GM10266 (cell line): ENCODE results near the gene LRRC4C.

Experiments used
- DNase-seq: peaks from one replicate; pipeline ENCODE4 v3.0.0; 2012; ENCODE audit errors: extremely low spot score
- TF ChIP-seq, protein P1 (sequence below): IDR thresholded peaks from 2 replicates; pipeline ENCODE4 v1.5.1; 2012; ENCODE audit warnings: mild to moderate bottlenecking, low read depth; ENCODE audit not compliant: control insufficient read depth, insufficient read depth; ENCODE audit errors: missing control alignments

LRRC4C gene

DNA sequence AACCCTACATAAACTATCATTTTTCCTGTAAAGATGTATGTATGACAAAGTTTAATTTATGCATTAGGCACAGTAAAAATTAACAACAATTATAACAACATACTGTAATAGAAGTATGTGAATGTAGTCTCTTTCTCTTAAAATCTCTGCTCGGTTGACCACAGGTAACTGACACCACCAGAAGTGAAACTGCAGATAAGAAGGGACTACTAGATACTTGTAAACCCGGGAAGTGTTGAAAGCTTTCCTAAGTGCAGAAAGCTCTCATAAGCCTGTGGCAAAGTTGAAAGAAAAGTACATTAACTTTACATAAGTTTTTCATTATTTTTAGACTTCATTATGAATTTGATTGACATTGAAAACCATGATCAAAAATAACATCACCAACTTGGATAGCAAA lies 1173.3 kb downstream of the LRRC4C start:
- TF ChIP-seq, protein P1, sequence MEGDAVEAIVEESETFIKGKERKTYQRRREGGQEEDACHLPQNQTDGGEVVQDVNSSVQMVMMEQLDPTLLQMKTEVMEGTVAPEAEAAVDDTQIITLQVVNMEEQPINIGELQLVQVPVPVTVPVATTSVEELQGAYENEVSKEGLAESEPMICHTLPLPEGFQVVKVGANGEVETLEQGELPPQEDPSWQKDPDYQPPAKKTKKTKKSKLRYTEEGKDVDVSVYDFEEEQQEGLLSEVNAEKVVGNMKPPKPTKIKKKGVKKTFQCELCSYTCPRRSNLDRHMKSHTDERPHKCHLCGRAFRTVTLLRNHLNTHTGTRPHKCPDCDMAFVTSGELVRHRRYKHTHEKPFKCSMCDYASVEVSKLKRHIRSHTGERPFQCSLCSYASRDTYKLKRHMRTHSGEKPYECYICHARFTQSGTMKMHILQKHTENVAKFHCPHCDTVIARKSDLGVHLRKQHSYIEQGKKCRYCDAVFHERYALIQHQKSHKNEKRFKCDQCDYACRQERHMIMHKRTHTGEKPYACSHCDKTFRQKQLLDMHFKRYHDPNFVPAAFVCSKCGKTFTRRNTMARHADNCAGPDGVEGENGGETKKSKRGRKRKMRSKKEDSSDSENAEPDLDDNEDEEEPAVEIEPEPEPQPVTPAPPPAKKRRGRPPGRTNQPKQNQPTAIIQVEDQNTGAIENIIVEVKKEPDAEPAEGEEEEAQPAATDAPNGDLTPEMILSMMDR, result no peak
- DNase-seq, result no peak

DNA sequence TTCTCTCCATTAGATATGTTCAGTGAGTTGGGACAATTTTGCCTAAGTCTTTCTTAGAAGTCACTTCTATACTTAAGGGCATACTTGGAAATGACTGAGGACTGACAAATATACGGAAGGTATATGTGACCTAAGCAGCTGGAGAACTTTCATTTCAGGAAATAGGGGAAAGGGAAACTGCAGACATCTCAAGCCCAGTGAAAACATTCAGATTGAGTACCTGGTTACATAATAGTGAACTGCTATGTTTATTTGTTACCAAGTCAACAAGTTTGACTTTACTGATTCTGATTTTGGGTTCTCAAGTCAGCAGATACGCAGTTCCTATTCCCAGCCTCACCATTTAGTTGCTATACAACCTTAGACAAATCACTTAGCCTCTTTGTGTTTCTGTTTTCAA lies 1173.9 kb downstream of the LRRC4C start:
- no peak for DNase-seq
- TF ChIP-seq, protein P1, result no peak

DNA sequence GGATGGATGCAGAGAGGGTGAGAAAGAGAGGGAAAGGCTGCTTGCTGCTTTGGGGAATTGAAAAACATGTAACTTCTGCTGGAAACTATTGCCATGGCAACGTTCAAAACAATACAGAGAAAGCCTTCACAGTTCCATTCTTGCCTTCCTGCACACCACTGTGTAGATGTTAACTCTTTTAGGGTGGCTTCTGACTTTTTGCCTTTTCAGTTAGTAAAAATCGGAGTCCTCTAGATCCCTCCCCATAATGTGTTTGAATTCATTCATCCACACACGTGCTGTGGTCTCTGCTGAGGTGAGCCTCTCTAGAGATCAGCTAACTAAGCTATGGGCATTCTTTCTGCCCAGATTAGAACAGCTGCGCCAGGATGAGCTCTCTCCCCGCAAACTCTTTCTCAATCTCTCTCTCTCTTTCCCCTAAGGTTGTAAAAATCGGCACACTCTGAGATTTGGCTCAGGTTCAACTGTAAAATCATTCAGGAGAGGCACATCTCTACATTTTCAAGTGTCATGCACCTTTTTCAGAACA lies 1178.3 kb downstream of the LRRC4C start:
- no peak for DNase-seq
- TF ChIP-seq, protein P1, result no peak

DNA sequence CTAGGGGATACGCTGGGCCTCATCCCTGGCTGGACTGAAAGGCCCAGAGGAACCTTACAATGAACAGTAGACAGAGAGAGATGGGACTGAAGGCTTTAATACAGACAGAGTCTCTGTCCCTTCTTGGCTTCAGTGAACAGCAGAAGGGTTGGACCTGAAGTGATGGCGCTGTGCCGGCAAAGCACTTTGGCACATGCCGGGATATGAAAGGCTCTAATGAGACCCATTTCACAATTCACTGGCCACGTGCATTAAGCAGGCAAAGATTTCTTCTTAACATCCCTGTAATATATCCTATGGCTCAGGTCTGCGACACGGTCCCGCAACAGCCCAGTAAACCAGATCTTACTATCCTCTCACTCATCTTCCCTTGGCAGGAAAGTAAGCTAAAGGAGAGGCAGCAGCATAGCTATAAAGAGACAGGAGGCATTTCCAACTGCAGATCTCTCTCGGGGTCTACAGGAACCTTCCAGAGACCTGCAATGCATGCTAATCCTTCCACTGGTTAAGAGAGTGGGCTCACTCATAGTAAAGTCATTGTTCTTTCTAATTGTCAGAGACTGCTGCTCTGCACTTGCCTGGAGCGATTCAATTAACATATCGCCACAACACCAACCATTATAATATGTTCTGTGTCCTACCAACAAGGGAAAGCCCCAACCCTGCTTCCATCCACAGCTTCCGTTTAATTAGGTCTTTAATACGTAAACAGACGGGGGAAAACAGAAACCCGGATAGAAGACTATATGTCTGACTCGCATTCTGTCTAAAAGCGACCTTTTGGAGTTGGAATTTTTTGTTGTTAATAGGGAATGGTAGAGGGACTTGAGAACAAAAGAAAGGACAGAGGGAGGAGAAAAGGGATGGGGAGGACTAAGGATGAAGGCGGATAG lies 1179.0 kb downstream of the LRRC4C start:
- TF ChIP-seq, protein P1, result no peak
- no peak for DNase-seq

DNA sequence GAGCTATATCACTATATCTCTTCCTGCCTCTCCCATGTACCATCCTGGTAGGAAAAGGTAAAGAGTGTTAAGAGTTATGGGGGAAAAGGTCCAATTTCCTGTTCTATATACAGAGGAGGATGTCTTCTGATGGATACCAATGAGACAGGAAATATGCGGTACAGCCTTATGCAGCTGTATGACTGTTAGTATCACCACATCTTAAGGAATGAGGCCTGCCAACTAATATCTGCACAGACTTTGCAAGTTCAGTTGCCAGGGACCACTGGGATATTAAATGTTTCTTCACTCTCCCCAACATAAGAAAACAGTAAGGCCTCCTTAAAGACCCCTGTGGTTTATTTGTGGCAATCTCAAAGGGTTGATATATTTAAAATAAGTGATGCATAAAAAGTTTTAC lies 1182.5 kb downstream of the LRRC4C start:
- TF ChIP-seq, protein P1, result no peak
- DNase-seq, result no peak

DNA sequence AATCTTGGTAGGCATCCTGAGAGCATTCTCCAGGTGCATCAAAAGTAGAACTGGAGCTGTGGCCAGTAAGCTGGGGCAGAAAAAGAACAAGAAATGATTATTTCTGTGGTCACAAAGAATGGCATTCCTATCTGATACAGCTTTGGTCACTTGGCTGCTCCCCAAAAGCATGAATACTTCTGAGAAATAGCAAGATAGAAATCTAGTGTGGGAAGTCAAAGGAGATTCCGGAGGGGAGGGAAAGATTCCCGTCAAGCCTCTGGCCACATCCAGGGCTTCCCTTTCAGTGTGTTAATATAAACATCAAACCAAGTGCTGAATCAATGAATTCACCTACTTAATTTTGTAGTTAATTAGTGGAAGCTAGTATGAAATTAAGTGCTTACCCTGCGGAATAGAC lies 1185.4 kb downstream of the LRRC4C start:
- TF ChIP-seq, protein P1, result no peak
- DNase-seq, result no peak

DNA sequence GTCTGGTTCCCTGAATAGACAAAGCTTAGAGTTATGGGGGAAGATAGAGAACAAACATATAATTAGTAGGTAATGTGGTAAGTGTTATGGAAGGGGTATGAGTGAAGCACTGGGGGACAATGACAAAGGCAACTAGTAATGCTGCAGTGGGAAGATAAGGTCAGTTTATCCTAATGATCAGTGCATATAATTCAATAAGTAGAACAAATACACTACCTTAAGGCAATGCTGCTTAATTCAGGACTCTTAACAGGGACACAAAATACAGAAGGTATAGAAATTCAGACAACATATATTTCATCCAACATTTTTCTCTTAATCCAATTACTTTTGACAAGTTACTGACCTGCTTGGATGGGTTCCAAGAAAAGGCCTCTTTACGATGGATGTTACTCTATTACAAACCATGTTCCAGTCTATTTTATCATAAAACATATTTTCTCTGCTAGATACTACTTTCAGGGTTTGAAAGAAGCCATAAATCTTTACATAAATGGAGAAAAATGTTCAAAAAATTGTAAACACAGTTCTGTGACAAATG lies 1186.2 kb downstream of the LRRC4C start:
- TF ChIP-seq, protein P1, result no peak
- DNase-seq, result no peak
